ENCODE measurements around the gene TNP1.

Gene TNP1

DNA sequence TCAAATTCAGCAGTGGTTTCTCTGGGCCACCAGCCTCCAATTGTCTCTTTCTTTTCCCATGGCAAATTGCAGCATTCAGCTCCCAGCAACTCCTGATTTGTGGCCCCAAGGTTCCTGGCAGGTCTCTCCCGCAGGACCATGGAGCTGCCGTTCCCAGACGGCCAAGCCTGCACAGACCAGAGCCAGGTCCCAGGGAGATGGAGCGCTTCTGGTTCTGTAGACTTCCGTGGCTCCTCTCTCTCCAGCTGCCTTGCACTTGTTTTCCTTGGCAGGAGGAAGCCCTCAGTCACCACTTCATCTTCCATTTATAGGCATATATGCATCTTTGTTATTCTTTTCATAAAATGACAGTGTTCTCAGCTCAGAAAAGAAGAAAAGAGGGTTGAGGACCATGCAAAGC is 21.7 kb downstream of the TNP1 start:
- peak; percentile 59 for DNase-seq (ENCODE audit: low spot score)

GRCh38 chr2:216837740-216838139 is 22.1 kb downstream of the TNP1 start:
- no peak for DNase-seq (ENCODE audit: low spot score)

DNA sequence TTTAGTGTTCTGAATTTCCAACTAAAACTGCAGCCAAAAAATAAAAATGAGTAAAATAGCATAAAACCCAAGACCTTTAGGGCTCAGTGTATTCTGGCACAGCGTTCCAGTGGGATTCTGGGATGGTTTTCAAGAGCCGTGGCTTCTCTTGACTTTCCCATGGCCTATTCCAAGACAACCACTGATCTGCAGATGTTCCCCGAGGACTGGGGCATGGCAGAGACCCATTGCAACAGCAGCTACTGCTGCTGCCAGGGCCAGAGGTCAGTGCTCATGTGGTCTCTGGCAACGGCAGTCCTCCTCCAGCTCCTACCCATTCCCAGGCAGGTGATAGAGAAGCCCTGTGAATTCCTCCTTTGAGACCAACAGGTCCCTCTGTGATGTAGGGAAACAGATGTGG is 26.8 kb downstream of the TNP1 start:
- DNase-seq (ENCODE audit: low spot score), result no peak

GRCh38 chr2:216830346-216830745 is 29.5 kb downstream of the TNP1 start:
- no peak for DNase-seq (ENCODE audit: low spot score)

DNA sequence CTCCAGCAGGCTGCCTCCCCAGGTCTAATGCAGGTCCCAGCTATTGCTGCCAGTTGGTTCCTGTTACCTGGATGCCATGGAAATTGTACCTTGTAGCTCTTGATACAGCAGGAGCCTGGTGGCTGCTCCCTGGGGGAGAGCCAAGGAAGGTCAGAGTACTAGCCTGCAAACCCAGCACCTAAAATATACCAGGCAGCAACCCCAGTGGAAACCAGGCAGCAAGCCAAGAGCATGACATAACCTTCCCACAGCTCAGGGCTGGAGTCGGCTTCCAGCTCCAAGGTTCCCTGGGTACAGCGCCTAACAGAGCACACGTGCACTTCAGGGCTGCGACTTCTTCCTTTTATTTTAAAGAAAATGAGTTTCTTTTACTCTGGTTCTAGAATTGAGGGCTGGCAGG is 30.3 kb downstream of the TNP1 start:
- DNase-seq (ENCODE audit: low spot score), result peak; percentile 37

DNA sequence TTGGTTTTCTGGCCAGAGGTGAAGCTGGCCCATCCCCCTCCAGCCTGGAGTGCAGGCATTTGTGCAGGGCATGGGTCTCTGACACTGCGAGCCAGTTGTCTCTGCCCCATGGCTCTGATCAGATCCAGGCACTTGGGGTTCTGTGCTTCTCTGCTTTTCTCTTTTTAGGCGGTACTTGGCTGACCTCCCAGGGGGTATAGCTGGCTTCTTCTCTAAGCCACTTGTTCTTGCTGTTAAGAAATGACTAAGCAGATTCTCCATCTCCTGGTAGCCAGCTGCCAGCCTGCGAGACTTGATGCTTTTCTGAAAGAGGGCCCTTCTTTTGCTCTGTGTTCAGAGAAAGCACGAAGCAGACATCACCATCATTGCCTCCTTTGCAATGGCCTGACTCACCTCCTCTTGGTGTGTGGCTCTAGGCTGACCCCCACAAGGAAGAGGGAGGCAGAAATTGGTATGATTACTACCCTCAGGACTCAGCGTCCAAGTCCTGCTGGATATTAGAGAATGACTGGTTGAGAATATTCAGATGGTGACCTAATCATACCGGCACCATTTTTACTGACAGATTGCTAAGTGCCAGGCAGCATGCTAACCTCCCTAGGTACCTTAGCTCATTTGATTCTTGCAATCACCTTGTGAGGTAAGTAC is 32.7 kb downstream of the TNP1 start:
- peak; percentile 12 for DNase-seq (ENCODE audit: low spot score)

DNA sequence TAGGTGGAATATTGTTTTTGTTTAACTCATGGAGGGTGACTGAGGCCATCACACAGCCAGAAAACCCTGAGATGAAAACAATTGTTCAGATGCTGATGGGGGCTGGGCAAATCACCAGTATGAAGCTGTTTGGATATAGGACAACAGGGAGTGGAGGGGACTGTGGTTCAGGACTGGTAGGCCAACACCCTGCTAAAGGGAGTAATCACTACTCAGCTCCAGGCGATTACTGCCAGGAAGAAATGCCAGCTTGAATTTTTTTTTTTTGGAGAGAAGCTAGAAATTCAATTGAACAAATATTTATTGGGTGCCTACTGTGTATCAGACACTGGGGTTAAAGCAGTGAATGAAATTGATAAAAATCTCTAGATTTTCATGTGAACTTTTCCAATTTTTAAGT is 37.4 kb downstream of the TNP1 start:
- DNase-seq (ENCODE audit: low spot score), result no peak

- no peak for DNase-seq (ENCODE audit: low spot score)
These were observed 39.2 kb downstream of the TNP1 start for GRCh38 chr2:216820709-216821108.

DNA sequence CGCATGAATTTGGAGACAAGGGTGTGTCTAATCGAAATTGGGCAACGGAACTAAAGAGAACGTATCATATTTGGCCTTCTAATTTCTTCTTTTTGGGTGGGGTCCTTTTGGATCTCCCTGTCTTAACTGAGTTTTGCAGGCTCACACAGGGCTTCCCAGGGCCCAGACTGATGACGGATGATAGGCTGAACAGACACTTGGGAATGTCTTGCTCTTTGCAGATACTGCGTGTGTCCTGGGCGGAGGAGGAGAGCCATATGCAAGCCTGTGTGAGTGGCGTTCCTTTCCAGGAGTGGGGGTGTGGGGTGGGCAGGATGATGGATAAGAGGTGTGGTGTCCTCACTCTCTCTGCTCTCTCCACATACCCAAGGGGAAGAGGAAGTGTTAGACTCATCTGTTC is 40.1 kb downstream of the TNP1 start:
- no peak for DNase-seq (ENCODE audit: low spot score)

- no peak for DNase-seq (ENCODE audit: low spot score)
These were observed 40.8 kb downstream of the TNP1 start for GRCh38 chr2:216819055-216819454.

DNA sequence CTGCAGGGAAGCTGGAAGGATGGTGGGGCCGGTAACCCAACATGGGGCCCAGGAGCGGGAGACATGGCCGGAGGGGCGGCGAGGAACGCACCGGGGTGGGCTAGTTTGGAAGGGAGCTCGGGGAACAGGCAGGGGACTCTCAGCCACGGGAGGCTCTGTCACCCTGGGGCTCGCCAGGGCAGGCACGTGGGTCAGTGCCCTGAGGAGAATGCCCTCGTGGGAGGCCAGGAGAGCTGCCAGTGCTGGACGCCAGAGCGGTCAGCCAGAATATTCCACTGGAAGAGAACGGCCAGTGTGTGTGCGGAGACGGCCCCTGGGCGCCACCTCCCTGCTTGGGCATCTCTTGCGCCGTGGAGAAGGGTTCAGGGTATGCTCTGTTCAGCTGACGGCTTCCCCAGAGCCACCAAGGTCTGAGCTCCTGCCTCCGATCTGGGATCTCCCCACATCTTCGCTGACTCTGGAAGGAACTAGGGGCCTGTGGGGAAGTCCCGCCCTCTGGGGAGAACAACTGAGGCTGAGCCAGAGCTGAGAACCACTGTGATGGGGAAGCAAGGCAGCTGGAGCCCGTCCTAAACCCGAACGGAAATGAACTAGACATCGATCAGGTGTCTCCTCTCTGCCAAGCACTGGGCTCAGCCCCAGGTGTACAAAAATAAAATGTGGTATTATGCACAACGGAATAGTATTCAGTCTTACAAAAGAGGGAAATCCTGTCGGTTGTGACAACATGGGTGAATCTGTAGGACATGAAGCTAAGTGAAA is 49.3 kb downstream of the TNP1 start:
- no peak for DNase-seq (ENCODE audit: low spot score)

All from hepatic stellate cell (primary cell).